ENCODE data around the gene ART5.

DNA sequence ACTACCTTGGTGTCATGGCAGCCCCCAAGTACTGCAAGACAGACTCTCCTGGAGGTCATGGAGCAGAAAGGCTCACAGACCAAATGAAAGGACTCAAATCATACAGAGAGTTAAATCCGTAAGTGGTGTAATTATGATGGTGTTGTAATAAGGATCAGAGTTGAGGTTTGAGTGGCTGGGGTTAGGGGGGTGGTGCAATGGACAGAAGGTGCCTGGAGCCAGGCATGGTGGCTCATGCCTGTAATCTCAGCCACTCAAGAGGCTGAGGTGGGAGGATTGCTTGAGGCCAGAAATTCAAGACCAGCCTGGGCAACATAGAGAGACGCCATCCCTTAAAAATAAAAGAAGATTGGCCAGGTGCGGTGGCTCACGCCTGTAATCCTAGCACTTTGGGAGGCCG lies 18.7 kb downstream of the ART5 start:
- TF ChIP-seq POLR2A (IDR thresholded peaks at IDR 0.05; ENCODE audit: low read length) (no peak), GATA1 (IDR thresholded peaks at IDR 0.05; ENCODE audit: low read depth, low read length) (no peak)

Measured in erythroblast (primary cell).